ENCODE data around the gene CAMSAP2. TPM values are rescaled to one million over a fixed set of nuclear protein-coding genes. Genes with fewer than 3 reads are reported as not detected.

Gene CAMSAP2
- total RNA-seq, 1 experiment from 2014 or later, result 40.3 TPM

- BruUV-seq (replicated peaks), result no TSS peak
- no peaks in the 10 kb centered on the region for H3K27me3 ChIP-seq (ENCODE audit: insufficient read depth, low read depth)
- intact Hi-C loops (cut with micrococcal nuclease; ENCODE audit: unreplicated experiment), result no loop called here
- H2AFZ ChIP-seq, result no peak overlapping the region
- H3K79me2 ChIP-seq (ENCODE audit: low read depth), result peaks cover 37% of the 10 kb centered on the region
- H3K4me2 ChIP-seq, result no peak overlapping the region
- H3F3A ChIP-seq (ENCODE audit: insufficient read depth, low read depth), result peaks cover 15% of the 10 kb centered on the region
- no peak for DNase-seq
- H3K9me2 ChIP-seq (ENCODE audit: insufficient read depth), result no peaks in the 10 kb centered on the region
- peaks cover 42% of the 10 kb centered on the region for H3K36me3 ChIP-seq (ENCODE audit: low read depth)
- no peak overlapping the region for H3K4me3 ChIP-seq
- peaks cover 12% of the 10 kb centered on the region for H4K20me1 ChIP-seq (ENCODE audit: insufficient read depth)
- POLR2A ChIA-PET (ENCODE audit: unreplicated experiment), result interaction anchor here (0.7 kb wide), 1 partner anchor 585 kb away, joined by 4 read pairs; no protein-coding TSS in a partner anchor
- CTCF ChIA-PET, result no interaction called here
- TF ChIP-seq CTCF (conservative IDR thresholded peaks at IDR 0.05), result no peak
- no peak for TF ChIP-seq EZH2 (IDR thresholded peaks at IDR 0.05; ENCODE audit: low read depth)
- H3K9me3 ChIP-seq (ENCODE audit: insufficient read depth, low read depth), result no peaks in the 10 kb centered on the region
- no peak overlapping the region for H3K27ac ChIP-seq
- H3K4me1 ChIP-seq (replicated peaks; ENCODE audit: insufficient read depth), result peaks cover 19% of the 10 kb centered on the region
Measured at GRCh38 chr1:200899451-200899915, 160.8 kb downstream of the CAMSAP2 start.

GRCh38 chr1:200899954-200900867 is 161.5 kb downstream of the CAMSAP2 start:
- H3K9me3 ChIP-seq (ENCODE audit: insufficient read depth, low read depth), result no peaks in the 10 kb centered on the region
- peaks cover 31% of the 10 kb centered on the region for H3K79me2 ChIP-seq (ENCODE audit: low read depth)
- no peak overlapping the region for H2AFZ ChIP-seq
- H3K9me2 ChIP-seq (ENCODE audit: insufficient read depth), result no peaks in the 10 kb centered on the region
- ChIA-PET POLR2A (ENCODE audit: unreplicated experiment) (interaction anchor here (0.7 kb wide), 1 partner anchor 586 kb away, joined by 4 read pairs; no protein-coding TSS in a partner anchor), CTCF (no interaction called here)
- H3K36me3 ChIP-seq (ENCODE audit: low read depth), result peaks cover 42% of the 10 kb centered on the region
- peaks cover 19% of the 10 kb centered on the region for H3K4me1 ChIP-seq (replicated peaks; ENCODE audit: insufficient read depth)
- TF ChIP-seq CTCF (conservative IDR thresholded peaks at IDR 0.05) (no peak), EZH2 (IDR thresholded peaks at IDR 0.05; ENCODE audit: low read depth) (no peak)
- H4K20me1 ChIP-seq (ENCODE audit: insufficient read depth), result peaks cover 12% of the 10 kb centered on the region
- no peaks in the 10 kb centered on the region for H3K27me3 ChIP-seq (ENCODE audit: insufficient read depth, low read depth)
- H3K4me2 ChIP-seq, result no peak overlapping the region
- no peak for DNase-seq
- no peak overlapping the region for H3K27ac ChIP-seq
- BruUV-seq (replicated peaks), result no TSS peak
- no peak overlapping the region for H3K4me3 ChIP-seq
- intact Hi-C loops (cut with micrococcal nuclease; ENCODE audit: unreplicated experiment), result no loop called here
- peaks cover 22% of the 10 kb centered on the region for H3F3A ChIP-seq (ENCODE audit: insufficient read depth, low read depth)

- BruUV-seq (replicated peaks), result no TSS peak
- CTCF ChIA-PET, result no interaction called here
- TF ChIP-seq EZH2 (IDR thresholded peaks at IDR 0.05; ENCODE audit: low read depth) (no peak), CTCF (conservative IDR thresholded peaks at IDR 0.05) (no peak)
Measured at GRCh38 chr1:200900877-200901276, 162.2 kb downstream of the CAMSAP2 start.

More at GRCh38 chr1:200900877-200901276, 162.2 kb downstream of the CAMSAP2 start:
- H3K4me3 ChIP-seq, result no peak overlapping the region
- no peaks in the 10 kb centered on the region for H3K27me3 ChIP-seq (ENCODE audit: insufficient read depth, low read depth)
- no peaks in the 10 kb centered on the region for H3K9me2 ChIP-seq (ENCODE audit: insufficient read depth)
- H3K36me3 ChIP-seq (ENCODE audit: low read depth), result peaks cover 42% of the 10 kb centered on the region
- POLR2A ChIA-PET (ENCODE audit: unreplicated experiment), result no interaction called here
- intact Hi-C loops (cut with micrococcal nuclease; ENCODE audit: unreplicated experiment), result no loop called here
- H3K4me1 ChIP-seq (replicated peaks; ENCODE audit: insufficient read depth), result peaks cover 26% of the 10 kb centered on the region
- no peak overlapping the region for H3K27ac ChIP-seq
- H4K20me1 ChIP-seq (ENCODE audit: insufficient read depth), result peaks cover 12% of the 10 kb centered on the region
- no peaks in the 10 kb centered on the region for H3K9me3 ChIP-seq (ENCODE audit: insufficient read depth, low read depth)
- H2AFZ ChIP-seq, result no peak overlapping the region
- no peak for DNase-seq
- peaks cover 19% of the 10 kb centered on the region for H3F3A ChIP-seq (ENCODE audit: insufficient read depth, low read depth)
- no peak overlapping the region for H3K4me2 ChIP-seq
- peaks cover 24% of the 10 kb centered on the region for H3K79me2 ChIP-seq (ENCODE audit: low read depth)
